ENCODE results near the gene VSIR. TPM values are rescaled to one million over a fixed set of nuclear protein-coding genes. Genes with fewer than 3 reads are reported as not detected.

The VSIR gene
- total RNA-seq, 4 donors from 2014 or later: 54.3 to 77.0 (median 61.6) TPM

- TF ChIP-seq EP300 (IDR thresholded peaks at IDR 0.05; ENCODE audit: low read depth) (no peak), POLR2AphosphoS5 (IDR thresholded peaks at IDR 0.05) (peak in 1 of 3 donors; percentile 31), CTCF (IDR thresholded peaks at IDR 0.05) (no peak), POLR2A (IDR thresholded peaks at IDR 0.05) (no peak)
- intact Hi-C loops (cut with DNase I; ENCODE audit: low total_unique reads) (loop anchor here (5.0 kb wide), 1 partner anchor 57 kb away; no protein-coding TSS in a partner anchor), in situ Hi-C loops (cut with MboI; ENCODE audit: low pct_ligation_motif_present in 1 of 4, low pct_unique_long_range_greater_than_20kb in 1 of 4, low sequenced_read_pairs in 3 of 4) (no loop called here)
- H3K9me3 ChIP-seq: no peaks in the 10 kb centered on the region
- DNase-seq: peak; percentile 28
- peak overlapping the region; percentile 91 to 98 (median 94) for H3K27ac ChIP-seq
- no peaks in the 10 kb centered on the region for H3K27me3 ChIP-seq
- no peaks in the 10 kb centered on the region for H3K36me3 ChIP-seq
- H3K4me1 ChIP-seq: peaks cover 76 to 94% (median 87%) of the 10 kb centered on the region in 4 donors
- WGBS, 2 donors (ENCODE audit: low coverage in 1 of 2): 10 to 21% methylated on average over 4 to 5 of the region's 5 CpGs
- peak overlapping the region in 2 of 4 donors; percentile 15 to 31 for H3K4me3 ChIP-seq
These were observed 4.0 kb downstream of the VSIR start for GRCh38 chr10:71769279-71769823.

- H3K27ac ChIP-seq: peak overlapping the region; percentile 91 to 98 (median 94)
- no peaks in the 10 kb centered on the region for H3K27me3 ChIP-seq
- H3K4me1 ChIP-seq: peaks cover 77 to 99% (median 88%) of the 10 kb centered on the region in 4 donors
- WGBS, 2 donors (ENCODE audit: low coverage in 1 of 2): 43 to 50% methylated on average over 2 to 5 of the region's 10 CpGs
- in situ Hi-C loops (cut with MboI; ENCODE audit: low pct_ligation_motif_present in 1 of 4, low pct_unique_long_range_greater_than_20kb in 1 of 4, low sequenced_read_pairs in 3 of 4): no loop called here
- H3K9me3 ChIP-seq: no peaks in the 10 kb centered on the region
- H3K4me3 ChIP-seq: peak overlapping the region in 1 of 4 donors; percentile 5
- TF ChIP-seq EP300 (IDR thresholded peaks at IDR 0.05; ENCODE audit: low read depth): peak; percentile 26
- peak in 1 of 3 donors; percentile 34 for TF ChIP-seq POLR2AphosphoS5 (IDR thresholded peaks at IDR 0.05)
- TF ChIP-seq POLR2A (IDR thresholded peaks at IDR 0.05): peak; percentile 45
- no peak for TF ChIP-seq CTCF (IDR thresholded peaks at IDR 0.05)
- peak; percentile 36 for DNase-seq
- no peaks in the 10 kb centered on the region for H3K36me3 ChIP-seq
- intact Hi-C loops (cut with DNase I; ENCODE audit: low total_unique reads): loop anchor here (5.0 kb wide), 1 partner anchor 55 kb away; no protein-coding TSS in a partner anchor
These were observed 5.8 kb downstream of the VSIR start for GRCh38 chr10:71767420-71768035.

- TF ChIP-seq EP300 (IDR thresholded peaks at IDR 0.05; ENCODE audit: low read depth) (peak; percentile 88), POLR2A (IDR thresholded peaks at IDR 0.05) (no peak), CTCF (IDR thresholded peaks at IDR 0.05) (peak in 1 of 5 experiments; percentile 13), POLR2AphosphoS5 (IDR thresholded peaks at IDR 0.05) (peak; percentile 37 to 63 (median 57))
- Histone ChIP-seq H3K4me3 (no peak overlapping the region), H3K36me3 (no peaks in the 10 kb centered on the region), H3K27ac (peak overlapping the region; percentile 91 to 98 (median 94)), H3K4me1 (peaks cover 71 to 98% (median 83%) of the 10 kb centered on the region in 4 donors), H3K27me3 (no peaks in the 10 kb centered on the region), H3K9me3 (no peaks in the 10 kb centered on the region)
- 32% methylated on average over 8 of the region's 10 CpGs; no CpG with 5 or more reads in 1 of the 2 donors for WGBS, 2 donors (ENCODE audit: low coverage in 1 of 2)
- peak; percentile 93 for DNase-seq
- in situ Hi-C loops (cut with MboI; ENCODE audit: low pct_ligation_motif_present in 1 of 4, low pct_unique_long_range_greater_than_20kb in 1 of 4, low sequenced_read_pairs in 3 of 4): no loop called here
- intact Hi-C loops (cut with DNase I; ENCODE audit: low total_unique reads): loop anchor here (5.0 kb wide), 1 partner anchor 55 kb away; no protein-coding TSS in a partner anchor
These were observed 6.5 kb downstream of the VSIR start for GRCh38 chr10:71766717-71767419.

Data from transverse colon (tissue), 4 donors.